ENCODE measurements around the gene SLC31A1.

DNA sequence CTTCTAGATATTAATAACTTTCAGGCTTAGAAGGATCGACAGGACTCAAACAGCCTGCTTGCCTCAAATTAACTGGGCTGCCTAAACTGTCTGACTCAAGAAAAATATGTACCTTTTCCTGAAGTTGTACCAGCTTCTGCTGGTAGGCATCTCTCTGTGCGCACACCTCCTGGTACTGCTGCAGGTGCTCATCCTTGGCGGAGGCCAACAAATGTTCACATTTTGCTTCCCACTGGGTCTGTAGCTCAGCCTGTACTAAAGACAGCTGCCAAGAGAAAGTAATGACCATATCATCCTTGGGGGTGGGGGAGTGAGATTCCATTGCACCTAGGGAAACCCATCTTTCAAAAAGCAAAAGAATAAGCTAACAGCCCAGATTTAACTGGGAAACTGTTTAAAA is 48.0 kb upstream of the SLC31A1 start:
- TF ChIP-seq CTCF (IDR thresholded peaks at IDR 0.05) (no peak), POLR2A (IDR thresholded peaks at IDR 0.05) (no peak)

All from Peyer's patch (tissue), 4 donors.